Stimulated activated CD4-positive, alpha-beta T cell treated with anti-CD3 and anti-CD28 coated beads, Interleukin-12 subunit alpha, Interleukin-12 subunit beta, amount 100 ng/mL, for 48 hours (primary cell): ENCODE results near the gene RNF138.
"Not testable (repeated sequence)": the region's sequence is repeated elsewhere in the genome, so short reads cannot be mapped to it uniquely, and the experiment has no call there.

Experiments used
- DNase-seq, 3 donors: peaks; one replicate each; pipeline ENCODE4 v3.0.0-alpha.2; 2020; ENCODE audit warnings: low read depth in 2 of 3, low spot score in 1 of 3

The RNF138 gene

DNA sequence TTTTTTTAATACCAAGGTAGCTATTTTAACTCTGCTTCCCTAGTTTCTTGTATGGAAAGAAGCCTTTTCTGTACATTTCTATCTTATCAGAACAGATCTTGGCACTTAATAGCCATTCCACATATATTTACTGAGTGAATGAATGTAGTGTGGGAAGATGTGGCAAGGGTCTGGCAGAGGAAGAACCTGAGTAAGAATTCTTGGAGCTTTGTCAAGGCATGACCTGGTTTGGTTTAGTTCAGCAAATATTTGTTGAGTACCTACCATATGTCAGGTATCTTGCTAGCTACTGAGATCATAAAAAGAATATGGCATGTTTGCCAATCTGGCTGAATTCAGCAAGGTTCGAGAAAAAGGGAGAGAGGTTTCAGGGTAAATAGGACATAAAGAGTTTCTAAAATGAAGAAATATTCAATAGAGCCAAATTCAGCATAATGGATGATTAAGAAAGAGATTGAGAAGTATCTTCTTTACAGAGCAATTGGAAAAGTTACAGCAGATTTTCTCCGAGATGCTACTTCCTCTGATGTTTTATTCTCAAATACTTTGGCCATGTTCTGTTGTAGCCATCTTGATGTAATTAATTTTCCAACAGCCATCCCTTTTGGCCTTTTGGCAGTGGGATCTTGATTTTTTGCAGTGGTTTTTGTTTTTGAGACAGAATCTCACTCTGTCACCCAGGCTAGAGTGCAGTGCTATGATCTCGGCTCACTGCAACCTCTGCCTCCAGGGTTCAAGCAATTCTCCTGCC, 76.5 kb downstream of the RNF138 start:
- no peak for DNase-seq

DNA sequence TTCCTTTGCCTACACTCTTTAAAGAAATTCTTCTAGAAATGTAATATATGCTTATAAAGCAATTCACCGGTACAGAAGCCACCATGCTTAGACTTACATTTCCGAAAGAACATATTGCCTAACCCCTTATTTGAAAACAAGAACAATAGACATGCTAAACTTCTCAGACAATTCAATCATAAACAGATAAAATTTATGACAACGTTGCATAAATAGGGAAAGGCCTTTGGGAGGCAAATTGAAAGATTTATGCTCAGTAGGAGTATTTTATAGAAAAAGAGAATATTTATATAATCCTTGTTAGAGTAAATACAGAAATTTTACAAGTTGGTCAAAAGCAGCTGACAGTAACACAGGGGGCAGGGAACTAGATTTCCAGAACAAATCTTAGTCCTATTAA, 82.0 kb downstream of the RNF138 start:
- DNase-seq, result no peak

DNA sequence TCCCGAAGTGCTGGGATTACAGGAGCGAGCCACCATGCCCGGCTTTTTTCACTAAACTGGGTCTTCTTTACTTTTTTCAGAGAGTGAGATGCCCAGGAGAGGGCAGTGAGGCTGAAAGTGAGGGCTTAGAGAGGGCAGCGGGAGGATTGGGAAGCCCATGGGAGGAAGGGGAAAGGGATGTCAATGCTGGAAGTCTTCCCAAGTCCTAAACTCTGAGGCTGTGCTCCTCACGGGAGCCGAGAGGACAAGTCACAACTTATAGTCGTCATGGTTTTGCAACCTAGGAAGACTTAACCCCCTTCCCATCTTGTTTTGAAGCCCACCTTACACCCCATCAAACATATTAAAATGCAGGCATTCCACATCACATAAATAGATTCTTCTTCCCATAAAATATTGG, 83.0 kb downstream of the RNF138 start:
- no peak for DNase-seq

DNA sequence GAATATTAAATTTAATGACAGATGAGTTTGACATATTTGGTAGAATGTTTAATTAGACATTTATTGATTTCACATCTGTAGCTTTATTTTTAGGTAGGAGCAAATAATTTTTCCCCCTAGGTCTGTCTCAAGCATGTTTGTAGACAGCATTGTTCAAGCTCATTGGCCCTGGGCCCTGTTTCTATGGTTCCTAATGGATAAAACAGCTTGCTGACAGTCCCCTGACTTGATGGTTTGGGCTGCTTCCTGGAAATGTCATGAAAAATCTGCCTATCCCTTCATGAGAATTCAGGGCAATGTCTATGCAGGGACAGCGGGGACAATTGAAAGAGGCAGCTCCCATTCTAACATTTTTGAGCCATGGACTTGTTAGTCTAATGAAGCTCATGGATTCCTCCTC, 83.6 kb downstream of the RNF138 start:
- DNase-seq, result no peak

DNA sequence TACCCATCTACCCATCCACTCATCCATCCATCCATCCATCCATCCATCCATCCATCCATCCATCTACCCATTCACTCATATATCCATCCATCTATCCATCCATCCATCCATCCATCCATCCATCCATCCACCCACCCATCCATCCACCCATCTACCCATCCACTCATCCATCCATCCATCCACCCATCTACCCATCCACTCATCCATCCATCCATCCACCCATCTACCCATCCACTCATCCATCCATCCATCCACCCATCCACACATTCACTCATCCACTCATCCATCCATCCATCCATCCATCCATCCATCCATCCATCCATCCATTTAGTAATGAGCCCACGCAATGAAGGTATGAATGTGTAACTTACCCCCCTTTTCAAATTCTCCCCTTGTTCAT, 85.1 kb downstream of the RNF138 start:
- not testable (repeated sequence) for DNase-seq

DNA sequence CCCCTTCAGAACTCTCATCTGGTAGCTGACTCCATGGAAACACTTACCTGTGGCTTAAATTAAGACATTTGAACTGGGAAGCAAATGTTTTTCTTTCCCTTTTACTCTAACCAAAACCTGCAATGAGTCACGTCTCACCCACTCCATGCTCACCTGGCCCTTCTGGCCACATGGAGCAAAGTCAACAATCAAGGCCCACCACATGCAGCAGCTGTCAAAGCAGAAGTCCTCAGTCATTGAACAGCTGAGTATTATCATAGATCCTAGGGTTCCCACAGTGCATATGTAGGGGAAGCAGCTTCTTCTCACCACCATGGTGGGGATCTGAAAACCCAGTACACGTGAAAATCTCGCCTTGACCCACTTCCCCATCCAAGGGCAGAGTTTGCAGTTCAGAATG, 85.9 kb downstream of the RNF138 start:
- no peak for DNase-seq
